ENCODE measurements around the gene MCAT. TPM values are rescaled to one million over a fixed set of nuclear protein-coding genes. Genes with fewer than 3 reads are reported as not detected.

The MCAT gene
- total RNA-seq, 2 donors from 2014 or later = 16.5 to 19.2 TPM

GRCh38 chr22:43168471-43169309 lies 25.5 kb upstream of the MCAT start:
- peaks cover 21% of the 10 kb centered on the region for H3K4me1 Mint-ChIP-seq
- ATAC-seq (no peak), DNase-seq (no peak)
- no peaks in the 10 kb centered on the region for H3K27me3 Mint-ChIP-seq
- H3K4me3 Mint-ChIP-seq = no peak overlapping the region
- H3K36me3 Mint-ChIP-seq (ENCODE audit: low read depth) = no peaks in the 10 kb centered on the region
- H3K27ac Mint-ChIP-seq = peak overlapping the region; percentile 32
- H3K9me3 ChIP-seq (ENCODE audit: control insufficient read depth, low read length, poor library complexity, severe bottlenecking) = no peaks in the 10 kb centered on the region

GRCh38 chr22:43167001-43167589 lies 23.9 kb upstream of the MCAT start:
- H3K36me3 Mint-ChIP-seq (ENCODE audit: low read depth) = no peaks in the 10 kb centered on the region

GRCh38 chr22:43166132-43166930 lies 23.1 kb upstream of the MCAT start:
- Mint-ChIP-seq H3K4me1 (peaks cover 18% of the 10 kb centered on the region), H3K36me3 (ENCODE audit: low read depth) (no peaks in the 10 kb centered on the region), H3K27ac (peak overlapping the region; percentile 11), H3K4me3 (no peak overlapping the region), H3K27me3 (no peaks in the 10 kb centered on the region)
- ATAC-seq (no peak), DNase-seq (no peak)
- no peaks in the 10 kb centered on the region for H3K9me3 ChIP-seq (ENCODE audit: control insufficient read depth, low read length, poor library complexity, severe bottlenecking)

More at GRCh38 chr22:43167001-43167589, 23.9 kb upstream of the MCAT start:
- no peak overlapping the region for H3K27ac Mint-ChIP-seq
- no peak overlapping the region for H3K4me3 Mint-ChIP-seq
- no peak for DNase-seq
- peaks cover 18% of the 10 kb centered on the region for H3K4me1 Mint-ChIP-seq
- H3K9me3 ChIP-seq (ENCODE audit: control insufficient read depth, low read length, poor library complexity, severe bottlenecking) = no peaks in the 10 kb centered on the region
- ATAC-seq = no peak
- no peaks in the 10 kb centered on the region for H3K27me3 Mint-ChIP-seq

- H3K4me1 Mint-ChIP-seq = peaks cover 17% of the 10 kb centered on the region
- no peaks in the 10 kb centered on the region for H3K27me3 Mint-ChIP-seq
- H3K4me3 Mint-ChIP-seq = no peak overlapping the region
- peak overlapping the region; percentile 57 for H3K27ac Mint-ChIP-seq
- H3K9me3 ChIP-seq (ENCODE audit: control insufficient read depth, low read length, poor library complexity, severe bottlenecking) = no peaks in the 10 kb centered on the region
- no peaks in the 10 kb centered on the region for H3K36me3 Mint-ChIP-seq (ENCODE audit: low read depth)
- no peak for ATAC-seq
- DNase-seq = no peak
Observed at GRCh38 chr22:43164636-43165035, 21.4 kb upstream of the MCAT start.

- Mint-ChIP-seq H3K4me1 (peaks cover 15% of the 10 kb centered on the region), H3K27ac (no peak overlapping the region), H3K36me3 (ENCODE audit: low read depth) (no peaks in the 10 kb centered on the region), H3K27me3 (no peaks in the 10 kb centered on the region), H3K4me3 (no peak overlapping the region)
- no peak for DNase-seq
- ATAC-seq = no peak
- H3K9me3 ChIP-seq (ENCODE audit: control insufficient read depth, low read length, poor library complexity, severe bottlenecking) = no peaks in the 10 kb centered on the region
Observed at GRCh38 chr22:43163241-43163795, 20.1 kb upstream of the MCAT start.

GRCh38 chr22:43162412-43163150 lies 19.4 kb upstream of the MCAT start:
- DNase-seq = no peak
- peaks cover 14% of the 10 kb centered on the region for H3K4me1 Mint-ChIP-seq
- H3K4me3 Mint-ChIP-seq = no peak overlapping the region
- ATAC-seq = no peak
- no peaks in the 10 kb centered on the region for H3K9me3 ChIP-seq (ENCODE audit: control insufficient read depth, low read length, poor library complexity, severe bottlenecking)
- H3K36me3 Mint-ChIP-seq (ENCODE audit: low read depth) = no peaks in the 10 kb centered on the region
- no peaks in the 10 kb centered on the region for H3K27me3 Mint-ChIP-seq
- H3K27ac Mint-ChIP-seq = no peak overlapping the region

GRCh38 chr22:43160497-43161126 lies 17.4 kb upstream of the MCAT start:
- DNase-seq (no peak), ATAC-seq (no peak)
- H3K27me3 Mint-ChIP-seq = no peaks in the 10 kb centered on the region
- no peak overlapping the region for H3K27ac Mint-ChIP-seq
- H3K4me3 Mint-ChIP-seq = no peak overlapping the region
- H3K4me1 Mint-ChIP-seq = peaks cover 14% of the 10 kb centered on the region
- H3K36me3 Mint-ChIP-seq (ENCODE audit: low read depth) = no peaks in the 10 kb centered on the region
- H3K9me3 ChIP-seq (ENCODE audit: control insufficient read depth, low read length, poor library complexity, severe bottlenecking) = no peaks in the 10 kb centered on the region

- Mint-ChIP-seq H3K4me3 (no peak overlapping the region), H3K4me1 (peaks cover 16% of the 10 kb centered on the region), H3K36me3 (ENCODE audit: low read depth) (no peaks in the 10 kb centered on the region), H3K27me3 (no peaks in the 10 kb centered on the region), H3K27ac (no peak overlapping the region)
- ATAC-seq = no peak
- no peaks in the 10 kb centered on the region for H3K9me3 ChIP-seq (ENCODE audit: control insufficient read depth, low read length, poor library complexity, severe bottlenecking)
- DNase-seq = no peak
Observed at GRCh38 chr22:43159484-43160178, 16.4 kb upstream of the MCAT start.

GRCh38 chr22:43158778-43159483 lies 15.7 kb upstream of the MCAT start:
- Mint-ChIP-seq H3K27me3 (no peaks in the 10 kb centered on the region), H3K4me3 (no peak overlapping the region), H3K4me1 (peaks cover 11% of the 10 kb centered on the region), H3K36me3 (ENCODE audit: low read depth) (no peaks in the 10 kb centered on the region), H3K27ac (peak overlapping the region; percentile 19)
- ATAC-seq (no peak), DNase-seq (no peak)
- H3K9me3 ChIP-seq (ENCODE audit: control insufficient read depth, low read length, poor library complexity, severe bottlenecking) = no peaks in the 10 kb centered on the region

- Mint-ChIP-seq H3K4me1 (peaks cover 9% of the 10 kb centered on the region), H3K4me3 (no peak overlapping the region), H3K27me3 (no peaks in the 10 kb centered on the region), H3K36me3 (ENCODE audit: low read depth) (no peaks in the 10 kb centered on the region), H3K27ac (peak overlapping the region; percentile 19)
- DNase-seq = no peak
- ATAC-seq = no peak
- no peaks in the 10 kb centered on the region for H3K9me3 ChIP-seq (ENCODE audit: control insufficient read depth, low read length, poor library complexity, severe bottlenecking)
Observed at GRCh38 chr22:43157874-43158546, 14.8 kb upstream of the MCAT start.

- H3K36me3 Mint-ChIP-seq (ENCODE audit: low read depth) = no peaks in the 10 kb centered on the region
- H3K4me1 Mint-ChIP-seq = peaks cover 14% of the 10 kb centered on the region
- DNase-seq = no peak
- H3K4me3 Mint-ChIP-seq = no peak overlapping the region
- H3K27me3 Mint-ChIP-seq = no peaks in the 10 kb centered on the region
- no peak for ATAC-seq
- no peak overlapping the region for H3K27ac Mint-ChIP-seq
- no peaks in the 10 kb centered on the region for H3K9me3 ChIP-seq (ENCODE audit: control insufficient read depth, low read length, poor library complexity, severe bottlenecking)
Observed at GRCh38 chr22:43156413-43156812, 13.2 kb upstream of the MCAT start.
